Neural crest cell (in vitro differentiated cells): ENCODE measurements around the gene FOXP4. TPM values are rescaled to one million over a fixed set of nuclear protein-coding genes. Genes with fewer than 3 reads are reported as not detected.

Experiments
- DNase-seq: peaks from one replicate; pipeline ENCODE4 v3.0.0; 2021; ENCODE audit warnings: low read depth, mixed read lengths, low spot score
- H3K27ac Mint-ChIP-seq: one replicate; pipeline ENCODE4 v1.8.0; 2021; ENCODE audit warnings: mild to moderate bottlenecking, mixed read lengths; ENCODE audit not compliant: unreplicated experiment
- H3K27me3 Mint-ChIP-seq: 2 replicates; pipeline ENCODE4 v1.8.0; 2021; ENCODE audit warnings: low read depth, mild to moderate bottlenecking, mixed read lengths
- H3K36me3 Mint-ChIP-seq: 2 replicates; pipeline ENCODE4 v1.8.0; 2021; ENCODE audit warnings: low read depth, mild to moderate bottlenecking, mixed read lengths
- H3K4me1 Mint-ChIP-seq: 2 replicates; pipeline ENCODE4 v1.8.0; 2021; ENCODE audit warnings: mixed read lengths
- H3K4me3 Mint-ChIP-seq: one replicate; pipeline ENCODE4 v1.8.0; 2021; ENCODE audit warnings: mild to moderate bottlenecking, mixed read lengths
- H3K9me3 Mint-ChIP-seq: 2 replicates; pipeline ENCODE4 v1.8.0; 2021; ENCODE audit warnings: mixed read lengths
- total RNA-seq: library from RNA; stranded (reverse); gene quantifications from 2 replicates; pipeline ENCODE4 v1.2.1, GENCODE V29; 2021
- TF ChIP-seq, protein P1 (sequence below): fragments of 200-600 bp; sonication (generic); conservative IDR thresholded peaks from 2 replicates; pipeline ENCODE4 v1.5.0; 2021; ENCODE audit warnings: antibody characterized with exemption, mild to moderate bottlenecking

The FOXP4 gene
- total RNA-seq, 1 donor from 2014 or later: 57.9 TPM

- Mint-ChIP-seq H3K4me3 (no peak overlapping the region), H3K27ac (no peak overlapping the region), H3K9me3 (no peaks in the 10 kb centered on the region)
These were observed 50.6 kb downstream of the FOXP4 start for GRCh38 chr6:41596807-41597206.

GRCh38 chr6:41597246-41598000 is 51.2 kb downstream of the FOXP4 start:
- Mint-ChIP-seq H3K4me1 (peaks cover 12% of the 10 kb centered on the region), H3K36me3 (peaks cover 5% of the 10 kb centered on the region), H3K27me3 (peaks cover 3% of the 10 kb centered on the region), H3K4me3 (no peak overlapping the region), H3K9me3 (no peaks in the 10 kb centered on the region), H3K27ac (no peak overlapping the region)
- TF ChIP-seq, protein P1, sequence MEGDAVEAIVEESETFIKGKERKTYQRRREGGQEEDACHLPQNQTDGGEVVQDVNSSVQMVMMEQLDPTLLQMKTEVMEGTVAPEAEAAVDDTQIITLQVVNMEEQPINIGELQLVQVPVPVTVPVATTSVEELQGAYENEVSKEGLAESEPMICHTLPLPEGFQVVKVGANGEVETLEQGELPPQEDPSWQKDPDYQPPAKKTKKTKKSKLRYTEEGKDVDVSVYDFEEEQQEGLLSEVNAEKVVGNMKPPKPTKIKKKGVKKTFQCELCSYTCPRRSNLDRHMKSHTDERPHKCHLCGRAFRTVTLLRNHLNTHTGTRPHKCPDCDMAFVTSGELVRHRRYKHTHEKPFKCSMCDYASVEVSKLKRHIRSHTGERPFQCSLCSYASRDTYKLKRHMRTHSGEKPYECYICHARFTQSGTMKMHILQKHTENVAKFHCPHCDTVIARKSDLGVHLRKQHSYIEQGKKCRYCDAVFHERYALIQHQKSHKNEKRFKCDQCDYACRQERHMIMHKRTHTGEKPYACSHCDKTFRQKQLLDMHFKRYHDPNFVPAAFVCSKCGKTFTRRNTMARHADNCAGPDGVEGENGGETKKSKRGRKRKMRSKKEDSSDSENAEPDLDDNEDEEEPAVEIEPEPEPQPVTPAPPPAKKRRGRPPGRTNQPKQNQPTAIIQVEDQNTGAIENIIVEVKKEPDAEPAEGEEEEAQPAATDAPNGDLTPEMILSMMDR: no peak
- DNase-seq: no peak

More at GRCh38 chr6:41596807-41597206, 50.6 kb downstream of the FOXP4 start:
- H3K4me1 Mint-ChIP-seq: peaks cover 11% of the 10 kb centered on the region
- DNase-seq: no peak
- peaks cover 1% of the 10 kb centered on the region for H3K27me3 Mint-ChIP-seq
- H3K36me3 Mint-ChIP-seq: peaks cover 5% of the 10 kb centered on the region
- TF ChIP-seq, protein P1: no peak

- Mint-ChIP-seq H3K27ac (no peak overlapping the region), H3K9me3 (no peaks in the 10 kb centered on the region), H3K36me3 (peaks cover 5% of the 10 kb centered on the region), H3K4me3 (no peak overlapping the region), H3K27me3 (peaks cover 7% of the 10 kb centered on the region), H3K4me1 (peaks cover 19% of the 10 kb centered on the region)
- DNase-seq: no peak
- TF ChIP-seq, protein P1: no peak
These were observed 52.5 kb downstream of the FOXP4 start for GRCh38 chr6:41598670-41599014.

- Mint-ChIP-seq H3K4me3 (no peak overlapping the region), H3K27ac (no peak overlapping the region), H3K4me1 (peaks cover 23% of the 10 kb centered on the region), H3K9me3 (no peaks in the 10 kb centered on the region), H3K27me3 (peaks cover 7% of the 10 kb centered on the region), H3K36me3 (peaks cover 5% of the 10 kb centered on the region)
- TF ChIP-seq, protein P1: no peak
- no peak for DNase-seq
These were observed 53.1 kb downstream of the FOXP4 start for GRCh38 chr6:41599015-41599851.

DNA sequence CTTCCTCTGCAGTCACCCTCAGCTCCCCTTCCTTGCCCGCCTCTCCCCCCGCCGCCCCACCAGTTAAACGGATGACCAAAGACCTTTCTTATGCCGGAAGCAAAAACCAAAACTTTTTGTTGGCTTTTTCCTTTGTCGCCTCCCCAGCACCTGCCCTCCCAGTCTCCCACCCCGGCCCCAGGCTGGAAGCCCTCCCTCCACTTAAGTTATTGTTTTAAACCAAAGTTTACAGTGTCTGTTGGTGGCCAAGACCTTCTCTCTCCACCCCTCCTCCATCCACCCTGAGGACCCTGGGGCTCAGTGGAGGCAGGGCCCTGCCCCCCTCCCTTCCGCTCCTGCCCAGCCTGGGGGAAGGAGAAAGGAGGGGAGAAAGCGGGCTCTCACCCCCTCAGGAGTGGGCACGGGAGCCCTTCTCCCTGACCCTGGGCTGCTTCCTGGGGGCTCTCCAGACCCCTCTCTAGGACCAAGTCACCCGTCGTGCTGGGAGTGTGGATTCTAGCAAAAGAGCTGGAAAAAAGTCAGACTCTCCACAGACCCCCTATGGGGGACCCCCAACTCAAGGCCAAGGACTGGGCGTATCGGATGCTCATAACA is 53.8 kb downstream of the FOXP4 start:
- TF ChIP-seq, protein P1: no peak
- DNase-seq: no peak
- Mint-ChIP-seq H3K27ac (no peak overlapping the region), H3K36me3 (peaks cover 5% of the 10 kb centered on the region), H3K4me3 (no peak overlapping the region), H3K9me3 (no peaks in the 10 kb centered on the region), H3K4me1 (peaks cover 23% of the 10 kb centered on the region), H3K27me3 (peaks cover 8% of the 10 kb centered on the region)
